Astrocyte (in vitro differentiated cells and primary cell): ENCODE measurements around the gene EBF4. TPM values are rescaled to one million over a fixed set of nuclear protein-coding genes. Genes with fewer than 3 reads are reported as not detected.
A peak's percentile ranks its signal among the peaks of the same experiment; 100 is the strongest.

ENCODE experiments used
- DNase-seq: peaks from one replicate; pipeline ENCODE4 v3.0.0-alpha.2; 2010; ENCODE audit warnings: low read depth
- FAIRE-seq: peaks from 2 replicates; lab custom pipeline; 2011; peaks lifted over from hg19 to GRCh38; lab: Jason Lieb, UNC
- H2AFZ ChIP-seq: 2 replicates; pipeline ENCODE4 v1.6.0; 2012; ENCODE audit warnings: low read depth, low read length, inconsistent platforms
- H3K27ac ChIP-seq: 2 replicates; pipeline ENCODE4 v1.5.1; 2011; ENCODE audit warnings: low read depth, low read length, inconsistent platforms
- H3K27me3 ChIP-seq: 2 replicates; pipeline ENCODE4 v1.6.0; 2011; ENCODE audit warnings: low read length, inconsistent platforms; ENCODE audit not compliant: insufficient read depth
- H3K36me3 ChIP-seq: 2 replicates; pipeline ENCODE4 v1.5.1; 2011; ENCODE audit warnings: low read length, inconsistent platforms; ENCODE audit not compliant: insufficient read depth
- H3K4me1 ChIP-seq: 2 replicates; pipeline ENCODE4 v1.5.1; 2011; ENCODE audit warnings: low read length, inconsistent platforms; ENCODE audit not compliant: insufficient read depth
- H3K4me2 ChIP-seq: 2 replicates; pipeline ENCODE4 v1.6.0; 2012; ENCODE audit warnings: low read length, inconsistent platforms
- H3K4me3 ChIP-seq: 2 replicates; pipeline ENCODE4 v1.5.1; 2011; ENCODE audit warnings: low read depth, mild to moderate bottlenecking, low read length, inconsistent platforms; ENCODE audit not compliant: insufficient read depth
- H3K79me2 ChIP-seq: 2 replicates; pipeline ENCODE4 v1.6.0; 2012; ENCODE audit warnings: mild to moderate bottlenecking, low read length, inconsistent platforms; ENCODE audit not compliant: insufficient read depth
- H3K9ac ChIP-seq: 2 replicates; pipeline ENCODE4 v1.6.0; 2012; ENCODE audit warnings: mild to moderate bottlenecking, low read length, inconsistent platforms
- H3K9me3 ChIP-seq: 2 replicates; pipeline ENCODE4 v1.5.1; 2012; ENCODE audit warnings: low read depth, mild to moderate bottlenecking, low read length, inconsistent platforms; ENCODE audit not compliant: insufficient read depth
- H4K20me1 ChIP-seq: 2 replicates; pipeline ENCODE4 v1.6.0; 2012; ENCODE audit warnings: low read length, inconsistent platforms; ENCODE audit not compliant: insufficient read depth
- H3K27ac Mint-ChIP-seq: one replicate; pipeline ENCODE4 v1.8.0; 2021; ENCODE audit warnings: mild to moderate bottlenecking, mixed read lengths; ENCODE audit not compliant: unreplicated experiment
- H3K27me3 Mint-ChIP-seq: one replicate; pipeline ENCODE4 v1.8.0; 2021; ENCODE audit warnings: low read depth, mixed read lengths; ENCODE audit not compliant: unreplicated experiment
- H3K36me3 Mint-ChIP-seq: one replicate; pipeline ENCODE4 v1.8.0; 2021; ENCODE audit warnings: low read depth, mixed read lengths; ENCODE audit not compliant: unreplicated experiment
- H3K4me1 Mint-ChIP-seq: one replicate; pipeline ENCODE4 v1.8.0; 2021; ENCODE audit warnings: low read depth, mixed read lengths; ENCODE audit not compliant: unreplicated experiment
- H3K4me3 Mint-ChIP-seq: one replicate; pipeline ENCODE4 v1.8.0; 2021; ENCODE audit warnings: mild to moderate bottlenecking, moderate library complexity, mixed read lengths; ENCODE audit not compliant: unreplicated experiment
- H3K9me3 Mint-ChIP-seq: one replicate; pipeline ENCODE4 v1.8.0; 2021; ENCODE audit warnings: mild to moderate bottlenecking, mixed read lengths; ENCODE audit not compliant: unreplicated experiment
- CTCF ChIP-seq: IDR thresholded peaks from 2 replicates; pipeline ENCODE4 v1.5.1; 2011; ENCODE audit warnings: low read depth, mild to moderate bottlenecking, inconsistent platforms, low read length, moderate library complexity; ENCODE audit not compliant: insufficient read depth
- EZH2 ChIP-seq: IDR thresholded peaks from 2 replicates; pipeline ENCODE4 v1.6.1; 2012; ENCODE audit warnings: mild to moderate bottlenecking, low read length, inconsistent platforms; ENCODE audit not compliant: insufficient read depth
- total RNA-seq: library from RNA; stranded (reverse); gene quantifications from 2 replicates; pipeline ENCODE4 v1.2.1, GENCODE V29; 2021

Gene EBF4
- total RNA-seq, 1 donor from 2014 or later = 2.3 TPM

GRCh38 chr20:2653556-2654383, 38.8 kb upstream of the EBF4 start:
- H3K4me1 Mint-ChIP-seq = peaks cover 22% of the 10 kb centered on the region
- peak overlapping the region; percentile 64 for H3K27ac ChIP-seq
- H3K4me3 Mint-ChIP-seq = peak overlapping the region; percentile 92
- peaks cover 47% of the 10 kb centered on the region for H3K36me3 ChIP-seq
- peaks cover 42% of the 10 kb centered on the region for H3K36me3 Mint-ChIP-seq
- H4K20me1 ChIP-seq = peaks cover 62% of the 10 kb centered on the region
- peaks cover 70% of the 10 kb centered on the region for H3K79me2 ChIP-seq
- peaks cover 18% of the 10 kb centered on the region for H3K4me1 ChIP-seq
- H3K9ac ChIP-seq = peak overlapping the region; percentile 97
- peak overlapping the region; percentile 97 for H3K4me2 ChIP-seq
- peak overlapping the region; percentile 72 for H3K27ac Mint-ChIP-seq
- FAIRE-seq = no peak
- peak overlapping the region; percentile 100 for H3K4me3 ChIP-seq
- no peak overlapping the region for H2AFZ ChIP-seq
- DNase-seq = no peak
- no peaks in the 10 kb centered on the region for H3K9me3 ChIP-seq
- no peaks in the 10 kb centered on the region for H3K9me3 Mint-ChIP-seq
- no peaks in the 10 kb centered on the region for H3K27me3 Mint-ChIP-seq
- H3K27me3 ChIP-seq = no peaks in the 10 kb centered on the region
- no peak for TF ChIP-seq EZH2
- no peak for TF ChIP-seq CTCF

GRCh38 chr20:2654384-2654822, 38.2 kb upstream of the EBF4 start:
- H3K4me3 Mint-ChIP-seq = peak overlapping the region; percentile 92
- peaks cover 68% of the 10 kb centered on the region for H4K20me1 ChIP-seq
- peaks cover 22% of the 10 kb centered on the region for H3K4me1 Mint-ChIP-seq
- peaks cover 50% of the 10 kb centered on the region for H3K36me3 ChIP-seq
- no peak overlapping the region for H2AFZ ChIP-seq
- no peak for DNase-seq
- no peaks in the 10 kb centered on the region for H3K9me3 Mint-ChIP-seq
- H3K27me3 Mint-ChIP-seq = no peaks in the 10 kb centered on the region
- H3K27me3 ChIP-seq = no peaks in the 10 kb centered on the region
- H3K27ac Mint-ChIP-seq = peak overlapping the region; percentile 72
- H3K4me1 ChIP-seq = peaks cover 18% of the 10 kb centered on the region
- TF ChIP-seq CTCF (no peak), EZH2 (no peak)
- peaks cover 43% of the 10 kb centered on the region for H3K36me3 Mint-ChIP-seq
- peak overlapping the region; percentile 97 for H3K9ac ChIP-seq
- H3K27ac ChIP-seq = no peak overlapping the region
- no peaks in the 10 kb centered on the region for H3K9me3 ChIP-seq
- peaks cover 70% of the 10 kb centered on the region for H3K79me2 ChIP-seq
- H3K4me3 ChIP-seq = peak overlapping the region; percentile 100
- peak overlapping the region; percentile 97 for H3K4me2 ChIP-seq
- no peak for FAIRE-seq

GRCh38 chr20:2654831-2655230, 37.7 kb upstream of the EBF4 start:
- TF ChIP-seq EZH2 = no peak
- TF ChIP-seq CTCF = no peak
- Histone ChIP-seq H3K79me2 (peaks cover 70% of the 10 kb centered on the region), H3K4me1 (peaks cover 18% of the 10 kb centered on the region), H3K9ac (peak overlapping the region; percentile 97), H3K27ac (no peak overlapping the region), H3K36me3 (peaks cover 50% of the 10 kb centered on the region), H3K4me3 (peak overlapping the region; percentile 100), H3K9me3 (no peaks in the 10 kb centered on the region), H3K4me2 (peak overlapping the region; percentile 97), H2AFZ (no peak overlapping the region), H4K20me1 (peaks cover 69% of the 10 kb centered on the region), H3K27me3 (no peaks in the 10 kb centered on the region)
- FAIRE-seq (no peak), DNase-seq (no peak)
- Mint-ChIP-seq H3K9me3 (no peaks in the 10 kb centered on the region), H3K36me3 (peaks cover 44% of the 10 kb centered on the region), H3K4me1 (peaks cover 22% of the 10 kb centered on the region), H3K4me3 (peak overlapping the region; percentile 92), H3K27ac (peak overlapping the region; percentile 72), H3K27me3 (no peaks in the 10 kb centered on the region)
